K562 (cell line): ENCODE measurements around the gene PDPK1. TPM values are rescaled to one million over a fixed set of nuclear protein-coding genes. Genes with fewer than 3 reads are reported as not detected.

Source experiments
- ATAC-seq: fragments of 200-7000 bp; cut with Tn5 transposase; 3 replicates; pipeline ENCODE4 v1.9.1; 2020; ENCODE audit warnings: moderate library complexity
- BruUV-seq: library from RNA; stranded (reverse); fragments of 400-500 nt; replicated peaks from 2 replicates; lab custom pipeline; 2021; lab: Mats Ljungman, UMichigan
- CTCF ChIA-PET: fragments of 300-600 bp; formaldehyde crosslinking; extraction: SDS; loops from one replicate; lab custom pipeline; 2021; ENCODE audit warnings: low intra/inter-chr PET ratio; lab: Yijun Ruan, JAX
- POLR2A ChIA-PET: fragments of 300-600, 350-650 bp; sonication (Branson Sonifier 250); formaldehyde crosslinking; extraction: SDS; loops from one replicate; lab custom pipeline; 2021; ENCODE audit warnings: antibody characterized with exemption, inconsistent platforms; lab: Yijun Ruan, JAX
- DNase-seq, 4 experiments: peaks; one replicate each; pipeline versions ENCODE4 v3.0.0 to v3.0.0-alpha.2; 2011 to 2018; ENCODE audit warnings: low spot score in 3 of 4, mixed read lengths in 3 of 4; ENCODE audit errors: extremely low read depth in 1 of 4
- FAIRE-seq: peaks from 2 replicates; lab custom pipeline; 2011; peaks lifted over from hg19 to GRCh38; lab: Jason Lieb, UNC
- H2AFZ ChIP-seq: 2 replicates; pipeline ENCODE4 v1.6.0; 2011; ENCODE audit warnings: low read depth, low read length, control low read depth, inconsistent platforms
- H3K27ac ChIP-seq: fragments of 200-600 bp; 3 replicates; pipeline ENCODE4 v1.8.0; 2011; ENCODE audit warnings: low read depth, mild to moderate bottlenecking, control low read depth, inconsistent platforms, low read length, moderate library complexity, mixed read lengths; ENCODE audit errors: extremely low read depth
- H3K27me3 ChIP-seq, 2 experiments: fragments of 300-600 bp in 1 of 2; 2 replicates in 1 of 2; 3 replicates in 1 of 2; pipeline versions ENCODE4 v1.6.0 to v1.8.0; 2011; ENCODE audit warnings: inconsistent platforms in 2 of 2, low read length in 2 of 2, mild to moderate bottlenecking in 1 of 2, mixed read lengths in 1 of 2, moderate library complexity in 1 of 2; ENCODE audit not compliant: control insufficient read depth in 2 of 2, insufficient read depth in 2 of 2
- H3K36me3 ChIP-seq: fragments of 300-600 bp; 3 replicates; pipeline ENCODE4 v1.8.0; 2011; ENCODE audit warnings: mild to moderate bottlenecking, low read length, inconsistent platforms; ENCODE audit not compliant: control insufficient read depth, insufficient read depth
- H3K4me1 ChIP-seq, 2 experiments: fragments of 200-600 bp in 1 of 2; replicated peaks in 1 of 2; 2 replicates in 1 of 2; 3 replicates in 1 of 2; pipeline versions ENCODE4 v1.5.1 to v1.8.0; 2011; ENCODE audit warnings: inconsistent platforms in 2 of 2, low read length in 2 of 2, mild to moderate bottlenecking in 1 of 2, mixed read lengths in 1 of 2, moderate library complexity in 1 of 2; ENCODE audit not compliant: control insufficient read depth in 2 of 2, insufficient read depth in 2 of 2
- H3K4me2 ChIP-seq: 2 replicates; pipeline ENCODE4 v1.6.1; 2011; ENCODE audit warnings: low read length, control low read depth, inconsistent platforms, mixed read lengths; ENCODE audit not compliant: insufficient read depth
- H3K4me3 ChIP-seq: fragments of 200-600 bp; sonication (generic), shearing (Covaris generic); 2 replicates; pipeline ENCODE4 v1.5.1; 2016; ENCODE audit warnings: control low read depth, inconsistent platforms
- H3K79me2 ChIP-seq: fragments of 200-600 bp; 3 replicates; pipeline ENCODE4 v1.8.0; 2011; ENCODE audit warnings: low read length, inconsistent platforms; ENCODE audit not compliant: control insufficient read depth, insufficient read depth
- H3K9ac ChIP-seq, 2 experiments: 2 replicates each; pipeline versions ENCODE4 v1.6.0 to v1.6.1; 2011; ENCODE audit warnings: low read depth in 2 of 2, low read length in 2 of 2, control low read depth in 1 of 2, inconsistent platforms in 1 of 2, mild to moderate bottlenecking in 1 of 2, mixed read lengths in 1 of 2; ENCODE audit not compliant: insufficient read depth in 1 of 2
- H3K9me1 ChIP-seq: one replicate; pipeline ENCODE4 v1.6.0; 2011; ENCODE audit warnings: inconsistent platforms, mild to moderate bottlenecking, low read length, moderate library complexity; ENCODE audit not compliant: control insufficient read depth, insufficient read depth
- H3K9me3 ChIP-seq: replicated peaks from 2 replicates; pipeline ENCODE4 v1.5.1; 2011; ENCODE audit warnings: low read depth, low read length, inconsistent platforms; ENCODE audit not compliant: control insufficient read depth, insufficient read depth
- H4K20me1 ChIP-seq: replicated peaks from 2 replicates; pipeline ENCODE4 v1.6.1; 2011; ENCODE audit warnings: low read length, inconsistent platforms, mixed read lengths; ENCODE audit not compliant: control insufficient read depth, insufficient read depth
- BCOR ChIP-seq: fragments of 450-650 bp; IDR thresholded peaks from 2 replicates; pipeline ENCODE4 v1.6.1; 2016
- JUND ChIP-seq, 2 experiments: IDR thresholded peaks; 2 replicates in 1 of 2; 3 replicates in 1 of 2; pipeline ENCODE4 v1.6.1; 2011; ENCODE audit warnings: borderline replicate concordance in 2 of 2, low read depth in 2 of 2, low read length in 2 of 2, improper control_type of control experiment in 1 of 2, missing biosample characterization in 1 of 2, missing genetic modification characterization in 1 of 2, missing genetic modification reagents in 1 of 2
- NONO ChIP-seq, 2 experiments: fragments of 200-400 bp in 1 of 2; fragments of 450-650 bp in 1 of 2; formaldehyde crosslinking in 1 of 2; IDR thresholded peaks; 2 replicates each; pipeline ENCODE4 v1.6.1; 2017; ENCODE audit warnings: low read depth in 2 of 2, mild to moderate bottlenecking in 2 of 2, moderate library complexity in 2 of 2, low read length in 1 of 2
- POLR3A ChIP-seq: IDR thresholded peaks from 2 replicates; pipeline ENCODE4 v1.6.1; 2011; ENCODE audit warnings: borderline replicate concordance, mild to moderate bottlenecking, moderate library complexity; ENCODE audit not compliant: insufficient read length, insufficient read depth; ENCODE audit errors: extremely low read depth
- RBM14 ChIP-seq: fragments of 200-400 bp; formaldehyde crosslinking; IDR thresholded peaks from 2 replicates; pipeline ENCODE4 v1.6.1; 2018; ENCODE audit warnings: low read depth, mild to moderate bottlenecking, low read length, moderate library complexity, borderline replicate concordance; ENCODE audit not compliant: insufficient read depth
- ZBTB40 ChIP-seq, 2 experiments: fragments of 450-650 bp in 1 of 2; sonication (generic) in 1 of 2; formaldehyde crosslinking in 1 of 2; IDR thresholded peaks; 2 replicates each; pipeline versions ENCODE4 v1.7.1 to v1.9.0; 2016 to 2022; ENCODE audit warnings: inconsistent platforms in 1 of 2, mild to moderate bottlenecking in 1 of 2, missing genetic modification reagents in 1 of 2
- ZC3H4 ChIP-seq: sonication (generic); formaldehyde crosslinking; IDR thresholded peaks from 2 replicates; pipeline ENCODE4 v1.9.0; 2021; ENCODE audit warnings: missing genetic modification reagents, borderline replicate concordance
- ZSCAN29 ChIP-seq: fragments of 450-650 bp; IDR thresholded peaks from 2 replicates; pipeline ENCODE4 v1.6.1; 2017
- WGBS: fragments of 100-300 bp; shearing (Covaris generic); methylation state at CpG from one replicate; pipeline ENCODE4 v1.1.6; 2016; ENCODE audit warnings: low coverage, mixed read lengths; ENCODE audit not compliant: insufficient coverage; ENCODE audit errors: missing lambda C conversion rate; 5-methylcytosine and 5-hydroxymethylcytosine counted together
- in situ Hi-C: fragments of 300-500 bp; cut with MboI; formaldehyde crosslinking; loops from 4 replicates; pipeline ENCODE4 v1.15.0; 2018; ENCODE audit warnings: inconsistent platforms, mixed read lengths
- intact Hi-C: fragments of 100-400 bp; cut with micrococcal nuclease; formaldehyde crosslinking; loops from 2 replicates; pipeline ENCODE4 v1.14.2; 2022
- polyA plus RNA-seq, 8 experiments: library from polyadenylated mRNA; depleted of rRNA in 4 of 8; stranded (reverse) in 5 of 8; unstranded in 3 of 8; fragments of >200 nt; fragmentation: Nextera tagmentation in 2 of 8; fragmentation: Illumina TruSeq in 1 of 8; extraction: Ambion mirVana in 2 of 8; extraction: Trizol in 1 of 8; gene quantifications; 2 replicates each; pipeline versions ENCODE4 v1.2.1 to v1.2.3, GENCODE V29; 2011 to 2014; ENCODE audit warnings: inconsistent platforms in 1 of 8, missing spikeins in 1 of 8
- total RNA-seq, 7 experiments: library from RNA; depleted of rRNA in 6 of 7; stranded (reverse); fragments of >200 nt in 6 of 7; fragmentation: Illumina TruSeq in 2 of 7; extraction: Trizol in 2 of 7; gene quantifications; 2 replicates each; pipeline versions ENCODE4 v1.2.1 to v1.2.3, GENCODE V29; 2011 to 2021; ENCODE audit warnings: low replicate concordance in 1 of 7

PDPK1 gene
- total and polyA plus RNA-seq, 9 of the 15 experiments (the other 6 are each of a cell fraction or from before 2014, with no cell fraction given) = 4.0 to 37.2 (median 18.7) TPM

- no peak for TF ChIP-seq BCOR
- no peak for TF ChIP-seq JUND (IDR thresholded peaks at IDR 0.05; ENCODE audit: borderline replicate concordance, low read depth, low read length)
- no peak for TF ChIP-seq JUND (tag; IDR thresholded peaks at IDR 0.05; ENCODE audit: borderline replicate concordance, low read depth, low read length)
- TF ChIP-seq, all 486 proteins: peak for 0
Measured at GRCh38 chr16:2587891-2588565, 50.2 kb downstream of the PDPK1 start (continued).

- WGBS = 87% methylated on average over 14 of the region's 15 CpGs
- Histone ChIP-seq H3K9me3 (no peaks in the 10 kb centered on the region), H3K9ac (peak overlapping the region in 1 of 2 experiments; percentile 30; a peak in 1 of 4 replicates), H3K4me2 (no peak overlapping the region), H3K27ac (no peak overlapping the region), H3K36me3 (peaks cover 59% of the 10 kb centered on the region), H3K4me3 (no peak overlapping the region), H2AFZ (no peak overlapping the region), H3K4me1 (0 out of 5 replicates have a peak, but pooled peaks cover 0 to 4% of the 10 kb centered on the region in 2 experiments), H3K27me3 (no peaks in the 10 kb centered on the region), H4K20me1 (no peaks in the 10 kb centered on the region), H3K9me1 (no peaks in the 10 kb centered on the region), H3K79me2 (no peaks in the 10 kb centered on the region; the same call in 2 of the 3 replicates)
- FAIRE-seq (no peak), DNase-seq (no peak), ATAC-seq (no peak)
- POLR2A ChIA-PET = no interaction called here
- CTCF ChIA-PET = no interaction called here
- intact Hi-C loops = no loop called here
- BruUV-seq = no TSS peak
- in situ Hi-C loops = no loop called here
- no peak for TF ChIP-seq NONO (IDR thresholded peaks at IDR 0.05; ENCODE audit: low read depth in 2 of 2, low read length in 1 of 2)
- no peak for TF ChIP-seq ZBTB40 (IDR thresholded peaks at IDR 0.05)
- TF ChIP-seq ZBTB40 (CRISPR knock-in tag; IDR thresholded peaks at IDR 0.05) = no peak
- TF ChIP-seq ZSCAN29 = no peak
- TF ChIP-seq ZC3H4 (CRISPR knock-in tag) = no peak
- TF ChIP-seq POLR3A = no peak
- no peak for TF ChIP-seq RBM14
Measured at GRCh38 chr16:2591476-2592240, 53.8 kb downstream of the PDPK1 start.
